Transverse colon (tissue), 4 donors: ENCODE data around the gene FOXK2. TPM values are rescaled to one million over a fixed set of nuclear protein-coding genes. Genes with fewer than 3 reads are reported as not detected.

Source experiments
- DNase-seq: peaks from one replicate; pipeline ENCODE4 v3.0.0-alpha.2; 2019
- H3K27ac ChIP-seq, 4 donors: fragments of 200-600 bp; sonication (generic); 2 replicates each; pipeline ENCODE4 v1.5.1; 2016 to 2018; ENCODE audit warnings: inconsistent platforms in 4 of 4
- H3K27me3 ChIP-seq: fragments of 200-600 bp; sonication (generic); 2 replicates; pipeline ENCODE4 v1.5.1; 2017; ENCODE audit warnings: inconsistent platforms
- H3K36me3 ChIP-seq, 4 donors: fragments of 200-600 bp; sonication (generic); 2 replicates each; pipeline ENCODE4 v1.5.1; 2017 to 2019; ENCODE audit warnings: inconsistent platforms in 4 of 4
- H3K4me1 ChIP-seq, 4 donors: fragments of 200-600 bp; sonication (generic); 2 replicates each; pipeline ENCODE4 v1.5.1; 2017 to 2020; ENCODE audit warnings: inconsistent platforms in 4 of 4
- H3K4me3 ChIP-seq, 4 donors: fragments of 200-600 bp; sonication (generic); 1 replicate in 1 of 4; 2 replicates in 3 of 4; pipeline versions ENCODE4 v1.5.1 to v1.6.1; 2017 to 2019; ENCODE audit warnings: inconsistent platforms in 4 of 4
- H3K9me3 ChIP-seq, 2 donors: fragments of 200-600 bp; sonication (generic); 2 replicates each; pipeline ENCODE4 v1.5.1; 2017 to 2019; ENCODE audit warnings: inconsistent platforms in 2 of 2
- EP300 ChIP-seq: sonication (generic); formaldehyde crosslinking; IDR thresholded peaks from one replicate; pipeline ENCODE4 v1.6.1; 2017; ENCODE audit warnings: antibody characterized with exemption, low read depth
- POLR2A ChIP-seq: fragments of 450-650 bp; IDR thresholded peaks from one replicate; pipeline ENCODE4 v1.6.1; 2016; ENCODE audit warnings: antibody characterized with exemption, mild to moderate bottlenecking, moderate library complexity
- POLR2AphosphoS5 ChIP-seq, 3 donors: sonication (generic); formaldehyde crosslinking; IDR thresholded peaks; one replicate each; pipeline ENCODE4 v1.6.1; 2016; ENCODE audit warnings: antibody characterized with exemption in 3 of 3
- WGBS, 2 donors: methylation state at CpG; one replicate each; pipeline ENCODE4 v1.1.5; 2018; ENCODE audit warnings: low coverage in 1 of 2; 5-methylcytosine and 5-hydroxymethylcytosine counted together
- in situ Hi-C, 4 donors: fragments of 200-750 bp; cut with MboI; loops; one replicate each; pipeline versions ENCODE4 v1.15.0 to v1.15.1; 2017; ENCODE audit warnings: low sequenced_read_pairs in 3 of 4, low pct_ligation_motif_present in 1 of 4, low pct_unique_long_range_greater_than_20kb in 1 of 4
- intact Hi-C: fragments of 100-400 bp; cut with DNase I; formaldehyde crosslinking; loops from one replicate; pipeline ENCODE4 v1.15.1; 2023; ENCODE audit warnings: low total_unique reads
- total RNA-seq, 4 donors: library from RNA; depleted of rRNA; stranded (reverse); fragments of >200 nt; gene quantifications; one replicate each; pipeline ENCODE4 v1.1.0, GENCODE V29; 2016
- TF ChIP-seq, protein P1 (sequence below), 5 experiments: fragments of 200-600 bp in 3 of 5; fragments of 450-650 bp in 2 of 5; sonication (generic) in 3 of 5; IDR thresholded peaks; 1 replicate in 2 of 5; 2 replicates in 3 of 5; pipeline ENCODE4 v1.5.1; 2016 to 2017; ENCODE audit warnings: antibody characterized with exemption in 5 of 5, inconsistent platforms in 3 of 5, mild to moderate bottlenecking in 2 of 5, moderate library complexity in 1 of 5

FOXK2 gene
- total RNA-seq, 4 donors from 2014 or later: 41.2 to 216 (median 106) TPM

DNA sequence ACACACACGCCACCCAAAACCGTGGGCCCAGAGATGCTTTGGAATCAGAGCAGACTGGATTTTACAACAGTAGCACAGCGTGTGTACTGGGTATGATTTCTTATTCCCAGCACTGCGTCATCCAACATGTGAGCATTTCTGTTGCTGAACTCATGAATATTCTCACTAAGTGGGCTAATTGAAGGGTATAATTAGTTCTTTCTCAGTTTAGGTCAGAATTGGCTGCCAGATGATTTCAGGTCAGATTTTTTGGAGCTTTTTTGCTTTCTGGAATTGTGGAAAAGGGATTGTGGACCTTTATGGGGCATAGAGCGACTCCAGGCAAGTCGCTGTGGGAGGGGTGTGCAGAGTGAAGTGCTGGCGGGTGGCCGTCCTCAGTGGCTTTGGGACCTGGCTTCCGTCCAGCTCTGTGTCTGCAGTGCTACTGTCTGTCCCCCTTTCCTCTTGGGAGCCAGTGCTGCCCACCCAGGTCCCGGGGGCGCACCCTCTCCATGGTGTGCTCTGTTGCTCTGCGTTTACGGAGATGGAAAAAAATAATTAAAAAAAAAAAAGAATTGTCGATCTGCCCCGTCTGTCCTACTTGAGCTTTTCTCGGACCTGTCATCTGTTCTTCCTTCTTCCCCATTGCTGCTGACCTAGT is 25.0 kb downstream of the FOXK2 start:
- Histone ChIP-seq H3K9me3 (no peaks in the 10 kb centered on the region), H3K27ac (peak overlapping the region; percentile 54 to 82 (median 77)), H3K36me3 (no peaks in the 10 kb centered on the region), H3K4me1 (peaks cover 18 to 57% (median 41%) of the 10 kb centered on the region in 4 donors), H3K27me3 (no peaks in the 10 kb centered on the region), H3K4me3 (peak overlapping the region in 1 of 4 donors; percentile 6)
- no peak for DNase-seq
- intact Hi-C loops: no loop called here
- TF ChIP-seq POLR2AphosphoS5 (IDR thresholded peaks at IDR 0.05): no peak
- TF ChIP-seq, protein P1, sequence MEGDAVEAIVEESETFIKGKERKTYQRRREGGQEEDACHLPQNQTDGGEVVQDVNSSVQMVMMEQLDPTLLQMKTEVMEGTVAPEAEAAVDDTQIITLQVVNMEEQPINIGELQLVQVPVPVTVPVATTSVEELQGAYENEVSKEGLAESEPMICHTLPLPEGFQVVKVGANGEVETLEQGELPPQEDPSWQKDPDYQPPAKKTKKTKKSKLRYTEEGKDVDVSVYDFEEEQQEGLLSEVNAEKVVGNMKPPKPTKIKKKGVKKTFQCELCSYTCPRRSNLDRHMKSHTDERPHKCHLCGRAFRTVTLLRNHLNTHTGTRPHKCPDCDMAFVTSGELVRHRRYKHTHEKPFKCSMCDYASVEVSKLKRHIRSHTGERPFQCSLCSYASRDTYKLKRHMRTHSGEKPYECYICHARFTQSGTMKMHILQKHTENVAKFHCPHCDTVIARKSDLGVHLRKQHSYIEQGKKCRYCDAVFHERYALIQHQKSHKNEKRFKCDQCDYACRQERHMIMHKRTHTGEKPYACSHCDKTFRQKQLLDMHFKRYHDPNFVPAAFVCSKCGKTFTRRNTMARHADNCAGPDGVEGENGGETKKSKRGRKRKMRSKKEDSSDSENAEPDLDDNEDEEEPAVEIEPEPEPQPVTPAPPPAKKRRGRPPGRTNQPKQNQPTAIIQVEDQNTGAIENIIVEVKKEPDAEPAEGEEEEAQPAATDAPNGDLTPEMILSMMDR (IDR thresholded peaks at IDR 0.05): no peak
- TF ChIP-seq EP300: no peak
- no peak for TF ChIP-seq POLR2A
- 73 to 74% methylated on average over 14 to 16 of the region's 16 CpGs for WGBS, 2 donors
- in situ Hi-C loops: no loop called here

DNA sequence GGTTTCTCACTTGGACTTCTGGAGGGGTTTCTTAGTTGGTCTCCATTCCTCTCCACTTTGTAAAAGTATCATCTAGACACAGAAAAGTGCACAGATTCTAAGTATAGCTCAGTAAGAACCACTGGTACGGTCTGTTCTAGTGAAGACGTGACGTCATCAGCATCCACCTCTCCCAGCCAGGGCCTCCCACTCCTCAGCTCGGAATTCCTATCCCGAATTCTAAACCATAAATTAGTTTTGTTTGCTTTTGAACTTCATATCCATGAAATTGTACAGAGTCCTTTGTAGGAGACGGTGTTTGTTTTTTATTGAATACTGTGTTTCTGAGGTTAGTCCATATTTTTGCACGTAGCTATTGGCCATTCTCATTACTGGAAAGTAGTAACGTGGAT is 25.5 kb downstream of the FOXK2 start:
- 56 to 66% methylated on average over 5 to 8 of the region's 8 CpGs for WGBS, 2 donors
- in situ Hi-C loops: no loop called here
- DNase-seq: no peak
- Histone ChIP-seq H3K4me1 (peaks cover 20 to 57% (median 45%) of the 10 kb centered on the region in 4 donors), H3K4me3 (peak overlapping the region in 1 of 4 donors; percentile 6), H3K27ac (peak overlapping the region; percentile 54 to 82 (median 77)), H3K36me3 (no peaks in the 10 kb centered on the region), H3K27me3 (no peaks in the 10 kb centered on the region), H3K9me3 (no peaks in the 10 kb centered on the region)
- TF ChIP-seq, protein P1 (IDR thresholded peaks at IDR 0.05): no peak
- TF ChIP-seq POLR2A (no peak), EP300 (peak; percentile 87), POLR2AphosphoS5 (IDR thresholded peaks at IDR 0.05) (peak; percentile 29 to 66 (median 57))
- intact Hi-C loops: no loop called here

DNA sequence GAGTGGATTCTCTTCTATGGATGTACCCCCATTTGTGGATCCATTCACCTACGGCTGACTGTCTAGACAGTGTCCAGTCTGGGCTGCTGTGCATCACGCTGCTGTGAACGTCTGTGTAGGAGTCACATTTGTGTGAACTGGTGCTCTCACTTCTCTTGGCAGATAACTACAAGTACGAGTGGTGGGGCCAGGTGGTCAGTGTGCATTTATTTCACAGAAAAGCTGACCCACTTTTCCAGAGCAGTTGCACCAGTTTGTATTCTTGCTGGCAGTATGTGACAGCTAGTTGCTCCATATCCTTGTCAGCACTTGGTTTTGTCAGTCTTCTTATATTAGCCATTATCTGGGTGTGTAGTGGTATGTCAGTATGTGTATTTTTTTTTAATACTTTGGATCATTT is 28.4 kb downstream of the FOXK2 start:
- in situ Hi-C loops: no loop called here
- TF ChIP-seq, protein P1 (IDR thresholded peaks at IDR 0.05): no peak
- TF ChIP-seq EP300 (no peak), POLR2A (no peak), POLR2AphosphoS5 (IDR thresholded peaks at IDR 0.05) (no peak)
- no peaks in the 10 kb centered on the region for H3K36me3 ChIP-seq
- no peaks in the 10 kb centered on the region for H3K27me3 ChIP-seq
- H3K27ac ChIP-seq: peak overlapping the region in 3 of 4 donors; percentile 54 to 81 (median 67)
- intact Hi-C loops: no loop called here
- no peak for DNase-seq
- H3K4me1 ChIP-seq: peaks cover 21 to 63% (median 50%) of the 10 kb centered on the region in 4 donors
- H3K4me3 ChIP-seq: no peak overlapping the region
- no peaks in the 10 kb centered on the region for H3K9me3 ChIP-seq
- 95% methylated on average over 4 of the region's 4 CpGs; no CpG with 5 or more reads in 1 of the 2 donors for WGBS, 2 donors

DNA sequence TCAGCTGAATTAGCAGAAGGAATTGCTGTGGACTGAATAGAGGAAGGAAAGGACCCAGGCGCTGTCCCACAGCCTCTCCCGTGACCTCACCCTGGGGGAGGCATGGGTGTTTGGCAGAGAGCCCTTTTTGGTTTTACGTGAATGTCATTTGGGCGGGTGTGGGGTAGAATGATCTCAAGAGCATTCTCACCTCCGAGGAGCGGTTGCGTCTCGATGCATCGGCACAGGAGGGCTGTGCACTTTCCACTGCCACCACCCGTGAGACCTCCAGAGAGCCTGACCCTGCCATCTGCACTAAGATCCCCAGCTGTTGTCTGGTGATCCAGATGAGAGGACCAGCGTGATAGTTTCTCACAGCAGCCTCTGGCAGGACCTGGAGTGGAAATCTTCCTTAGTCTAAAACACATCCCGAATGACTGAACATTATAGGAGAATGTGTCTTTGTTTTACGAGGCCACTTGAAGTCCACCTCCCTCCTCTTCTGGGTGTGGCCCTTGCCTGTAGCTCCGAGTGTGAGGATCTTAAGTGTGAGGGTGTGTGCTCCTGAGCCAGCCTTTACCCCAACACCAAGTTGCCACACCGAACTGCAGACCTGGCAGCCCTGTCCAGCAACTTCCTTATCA is 29.3 kb downstream of the FOXK2 start:
- intact Hi-C loops: no loop called here
- peak; percentile 66 for DNase-seq
- no peak overlapping the region for H3K4me3 ChIP-seq
- TF ChIP-seq POLR2AphosphoS5 (IDR thresholded peaks at IDR 0.05) (no peak), EP300 (no peak), POLR2A (no peak)
- TF ChIP-seq, protein P1 (IDR thresholded peaks at IDR 0.05): no peak
- in situ Hi-C loops: no loop called here
- H3K36me3 ChIP-seq: no peaks in the 10 kb centered on the region
- no peaks in the 10 kb centered on the region for H3K9me3 ChIP-seq
- 27 to 29% methylated on average over 4 to 13 of the region's 15 CpGs for WGBS, 2 donors
- H3K27me3 ChIP-seq: no peaks in the 10 kb centered on the region
- peak overlapping the region; percentile 54 to 81 (median 68) for H3K27ac ChIP-seq
- H3K4me1 ChIP-seq: peaks cover 28 to 65% (median 44%) of the 10 kb centered on the region in 4 donors
